ENCODE data around the gene LEMD2.

LEMD2 gene

DNA sequence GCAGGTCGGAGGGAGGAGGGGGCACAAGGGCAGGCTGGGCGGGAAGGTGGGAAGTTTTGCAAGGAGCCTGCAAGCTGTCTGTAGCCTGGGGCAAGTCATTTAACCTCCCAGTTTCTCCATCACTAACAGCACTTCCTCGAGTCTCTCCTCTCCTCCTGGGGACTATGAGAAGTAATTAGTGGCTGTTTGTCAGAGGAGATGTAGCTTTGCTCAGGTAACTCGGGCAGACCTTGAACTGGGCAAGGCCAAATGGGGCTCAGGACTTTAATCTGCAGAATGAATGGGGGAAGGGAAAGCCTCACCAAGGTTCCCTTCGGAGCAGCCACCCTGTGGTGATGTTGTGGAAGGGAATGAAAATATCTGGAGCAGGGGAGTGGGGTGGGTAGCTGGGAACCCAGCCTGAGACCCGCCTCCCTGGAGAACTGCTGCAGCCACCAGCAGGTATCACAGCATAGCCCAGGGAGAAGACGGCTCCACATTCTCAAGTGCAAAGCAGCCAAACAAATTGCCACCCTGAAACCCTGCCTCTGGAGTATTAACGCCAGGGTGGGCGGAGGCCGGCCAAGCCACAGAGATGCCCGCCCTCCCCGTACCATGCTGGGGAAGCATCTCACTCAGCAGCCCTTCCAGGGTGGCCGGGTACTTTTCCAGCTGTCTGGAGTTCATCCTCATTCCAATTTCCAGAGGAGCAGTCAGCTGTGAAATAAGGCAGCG is 6.1 kb upstream of the LEMD2 start:
- no peak for DNase-seq (ENCODE audit: low spot score)

GRCh38 chr6:33792981-33793380 is 4.1 kb upstream of the LEMD2 start:
- no peak for DNase-seq (ENCODE audit: low spot score)

DNA sequence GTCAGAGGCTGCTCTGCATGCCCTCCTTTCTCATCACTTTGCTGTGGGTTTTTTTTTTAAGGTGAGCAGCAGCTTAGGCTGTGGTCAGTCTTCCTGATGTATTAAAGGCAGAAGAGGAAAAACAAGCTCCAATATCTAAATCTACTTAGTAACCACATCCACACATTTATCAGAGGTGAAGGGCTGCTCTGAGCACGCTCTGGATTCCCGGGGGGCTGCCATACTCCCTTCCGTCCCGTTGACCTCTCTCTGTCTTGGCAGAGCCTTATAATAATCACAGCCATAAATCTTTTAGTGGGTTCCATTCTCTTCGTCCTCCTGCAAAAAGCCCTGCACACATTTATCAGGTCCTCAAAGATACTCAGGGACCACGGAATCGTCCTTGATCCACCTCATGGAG is 2.7 kb upstream of the LEMD2 start:
- DNase-seq (ENCODE audit: low spot score) = no peak

- DNase-seq (ENCODE audit: low spot score) = no peak
Measured at GRCh38 chr6:33790910-33791309, 2.0 kb upstream of the LEMD2 start.

- no peak for DNase-seq (ENCODE audit: low spot score)
Measured at GRCh38 chr6:33790379-33790778, 1.4 kb upstream of the LEMD2 start.

- DNase-seq (ENCODE audit: low spot score) = no peak
Measured at GRCh38 chr6:33789550-33789895, 593 bp upstream of the LEMD2 start.

GRCh38 chr6:33787954-33788693 is 806 bp downstream of the LEMD2 start:
- peak; percentile 76 for DNase-seq (ENCODE audit: low spot score)

GRCh38 chr6:33787346-33787953 is 1.5 kb downstream of the LEMD2 start:
- peak; percentile 50 for DNase-seq (ENCODE audit: low spot score)

DNA sequence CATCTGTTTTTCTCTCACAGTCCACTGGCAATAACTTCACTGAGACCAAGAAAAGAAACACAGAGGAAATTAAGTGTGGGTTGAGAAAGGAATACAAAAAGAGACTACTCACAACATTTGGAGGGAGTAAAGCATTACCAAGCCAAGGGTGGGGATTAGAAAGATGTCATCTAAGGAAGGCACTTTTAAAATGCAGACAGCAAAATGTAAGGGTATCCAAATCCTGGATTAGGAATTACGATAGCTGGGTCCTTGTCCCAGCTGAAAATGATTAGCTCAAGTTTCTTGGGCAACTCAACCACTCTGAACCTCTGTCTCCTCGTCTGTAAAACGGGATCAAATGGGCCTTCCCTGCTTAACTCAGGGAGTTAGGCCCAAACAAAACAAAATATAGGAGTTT is 2.2 kb downstream of the LEMD2 start:
- no peak for DNase-seq (ENCODE audit: low spot score)

DNA sequence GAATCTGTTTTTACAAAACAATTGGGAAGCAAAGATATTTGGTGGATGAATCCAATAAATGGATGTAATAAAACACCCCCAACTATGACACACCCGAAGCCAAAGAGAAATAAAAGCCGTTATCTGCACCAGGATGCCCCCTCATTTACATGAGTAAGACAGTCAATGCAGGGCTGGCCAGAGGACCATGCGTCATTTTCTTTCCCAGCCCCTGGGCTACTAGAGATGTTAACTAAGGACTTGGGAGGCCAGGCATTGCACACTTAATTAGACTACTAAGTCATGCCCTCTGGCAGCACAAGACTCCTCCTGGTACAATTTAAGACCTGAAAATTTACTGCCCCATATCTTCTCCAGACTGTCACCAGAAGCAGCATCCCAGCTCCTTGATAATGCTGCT is 3.2 kb downstream of the LEMD2 start:
- DNase-seq (ENCODE audit: low spot score) = no peak

DNA sequence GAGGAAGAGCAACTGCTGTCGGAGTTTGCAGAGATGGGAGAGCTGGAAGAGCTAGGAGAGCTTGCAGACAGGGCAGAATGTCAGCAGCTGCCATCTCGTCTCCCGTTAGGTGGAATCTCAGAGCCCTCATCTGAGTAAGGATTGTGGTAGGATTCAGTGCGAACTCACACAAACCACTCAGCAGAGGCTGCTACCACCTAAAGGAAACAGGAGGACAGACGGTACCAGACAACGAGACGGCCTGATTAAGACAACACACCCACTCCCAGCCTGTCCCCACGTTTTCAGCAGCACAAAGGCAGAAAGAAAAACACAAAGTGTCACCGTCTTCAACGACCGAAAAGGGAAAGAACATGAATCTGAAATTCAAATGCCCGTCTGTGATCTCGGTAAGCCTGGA is 4.1 kb downstream of the LEMD2 start:
- DNase-seq (ENCODE audit: low spot score) = no peak

- no peak for DNase-seq (ENCODE audit: low spot score)
Measured at GRCh38 chr6:33783781-33784520, 5.0 kb downstream of the LEMD2 start.

GRCh38 chr6:33782561-33782960 is 6.4 kb downstream of the LEMD2 start:
- DNase-seq (ENCODE audit: low spot score) = no peak

- peak; percentile 44 for DNase-seq (ENCODE audit: low spot score)
Measured at GRCh38 chr6:33781131-33781975, 7.6 kb downstream of the LEMD2 start.

- DNase-seq (ENCODE audit: low spot score) = no peak
Measured at GRCh38 chr6:33779895-33780294, 9.0 kb downstream of the LEMD2 start.

GRCh38 chr6:33779290-33779689 is 9.6 kb downstream of the LEMD2 start:
- no peak for DNase-seq (ENCODE audit: low spot score)

DNA sequence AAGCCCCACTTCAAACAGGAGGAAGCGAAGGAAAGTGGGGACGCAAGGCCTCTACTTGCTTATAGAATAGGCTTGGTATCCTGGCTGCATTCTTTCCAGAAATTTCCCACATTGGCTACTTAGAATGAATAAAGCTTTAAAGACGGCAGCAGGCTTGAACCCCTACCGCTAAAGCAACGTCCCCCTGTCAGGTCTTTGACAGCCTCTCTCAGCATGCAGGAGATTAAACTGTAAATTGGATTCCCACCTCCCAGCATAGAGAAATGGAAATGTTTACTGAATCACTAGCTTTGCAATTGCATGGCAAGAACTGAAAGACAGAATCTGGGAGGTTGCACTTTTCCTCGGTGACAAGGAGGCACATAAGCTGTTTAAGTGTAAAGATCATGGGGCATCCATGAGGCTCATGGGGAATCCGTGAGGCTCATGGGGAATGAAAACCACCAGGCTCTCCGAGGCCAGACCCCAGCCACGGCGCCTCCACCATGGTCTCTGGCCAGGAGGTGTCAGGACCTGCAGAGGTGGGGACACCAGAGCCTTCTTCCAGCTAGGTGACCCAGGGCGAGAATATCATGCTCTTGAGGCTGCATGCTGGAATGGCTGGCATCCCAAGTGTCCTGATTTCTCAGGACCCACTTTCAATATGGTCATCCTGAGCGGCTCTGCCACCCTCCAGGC is 10.3 kb downstream of the LEMD2 start:
- DNase-seq (ENCODE audit: low spot score) = no peak

GRCh38 chr6:33777398-33778388 is 11.2 kb downstream of the LEMD2 start:
- no peak for DNase-seq (ENCODE audit: low spot score)

GRCh38 chr6:33776764-33777163 is 12.2 kb downstream of the LEMD2 start:
- DNase-seq (ENCODE audit: low spot score) = no peak

- no peak for DNase-seq (ENCODE audit: low spot score)
Measured at GRCh38 chr6:33776186-33776585, 12.7 kb downstream of the LEMD2 start.
